Uterus (tissue), 4 donors: ENCODE results near the gene DOCK1. TPM values are rescaled to one million over a fixed set of nuclear protein-coding genes. Genes with fewer than 3 reads are reported as not detected.

Source experiments
- DNase-seq, 2 donors: peaks; one replicate each; pipeline ENCODE4 v3.0.0-alpha.2; 2019 to 2020
- H3K27ac ChIP-seq, 2 donors: fragments of 200-600 bp; sonication (generic); 1 replicate in 1 of 2; 2 replicates in 1 of 2; pipeline ENCODE4 v1.5.1; 2016 to 2018
- H3K27me3 ChIP-seq, 2 donors: fragments of 200-600 bp; sonication (generic); one replicate each; pipeline ENCODE4 v1.5.1; 2018 to 2019; ENCODE audit warnings: control low read depth in 1 of 2
- H3K36me3 ChIP-seq, 2 donors: fragments of 200-600 bp; sonication (generic); one replicate each; pipeline ENCODE4 v1.5.1; 2019; ENCODE audit warnings: control low read depth in 1 of 2
- H3K4me1 ChIP-seq, 2 donors: fragments of 200-600 bp; sonication (generic); one replicate each; pipeline ENCODE4 v1.5.1; 2018 to 2019; ENCODE audit warnings: control low read depth in 1 of 2
- H3K4me3 ChIP-seq, 2 donors: fragments of 200-600 bp; sonication (generic); 1 replicate in 1 of 2; 2 replicates in 1 of 2; pipeline ENCODE4 v1.5.1; 2018 to 2019; ENCODE audit warnings: mild to moderate bottlenecking in 1 of 2
- H3K9me3 ChIP-seq, 2 donors: fragments of 200-600 bp; sonication (generic); one replicate each; pipeline ENCODE4 v1.5.1; 2019; ENCODE audit warnings: control low read depth in 1 of 2
- CTCF ChIP-seq, 4 experiments: fragments of 200-600 bp in 2 of 4; fragments of 450-650 bp in 2 of 4; sonication (generic) in 2 of 4; IDR thresholded peaks; one replicate each; pipeline ENCODE4 v1.5.1; 2016 to 2019; ENCODE audit warnings: antibody characterized with exemption in 4 of 4, mild to moderate bottlenecking in 2 of 4, moderate library complexity in 1 of 4
- POLR2A ChIP-seq, 2 donors: fragments of 450-650 bp; IDR thresholded peaks; one replicate each; pipeline ENCODE4 v1.6.1; 2016; ENCODE audit warnings: antibody characterized with exemption in 2 of 2, mild to moderate bottlenecking in 1 of 2, moderate library complexity in 1 of 2
- intact Hi-C: fragments of 100-400 bp; cut with DNase I; formaldehyde crosslinking; loops from one replicate; pipeline ENCODE4 v1.15.1; 2023; ENCODE audit warnings: low total_unique reads
- total RNA-seq, 4 donors: library from RNA; depleted of rRNA in 3 of 4; stranded (reverse); fragments of >200 nt in 3 of 4; gene quantifications; one replicate each; pipeline versions ENCODE4 v1.1.0 to v1.2.4, GENCODE V29; 2014 to 2023
- donor health status: DM: yes; HTN: yes; CAD: no.

Gene DOCK1
- total RNA-seq, 4 donors from 2014 or later: 15.6 to 130 (median 65.0) TPM

DNA sequence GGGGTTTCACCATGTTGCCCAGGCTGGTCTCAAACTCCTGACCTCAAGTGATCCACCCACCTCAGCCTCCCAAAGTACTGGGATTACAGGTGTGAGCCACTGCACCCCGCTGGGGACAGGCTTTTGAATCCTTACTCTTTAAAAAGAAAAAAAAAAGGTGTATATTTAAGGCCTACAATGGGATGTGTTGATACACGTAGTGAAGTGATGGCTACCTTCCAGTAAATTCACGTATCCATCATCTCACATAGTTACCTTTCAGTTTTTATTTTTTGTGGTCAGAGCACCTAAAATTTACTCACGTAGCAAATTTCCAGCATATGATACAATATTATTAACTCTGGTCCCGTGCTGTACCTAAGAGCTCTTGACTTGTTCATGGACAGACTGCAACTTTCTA lies 410.7 kb downstream of the DOCK1 start:
- intact Hi-C loops: no loop called here
- TF ChIP-seq POLR2A (IDR thresholded peaks at IDR 0.05) (no peak), CTCF (IDR thresholded peaks at IDR 0.05) (no peak)
- H3K9me3 ChIP-seq: no peaks in the 10 kb centered on the region
- no peaks in the 10 kb centered on the region for H3K27me3 ChIP-seq
- H3K4me3 ChIP-seq: no peak overlapping the region
- no peak for DNase-seq
- no peaks in the 10 kb centered on the region for H3K4me1 ChIP-seq
- H3K27ac ChIP-seq: no peak overlapping the region
- no peaks in the 10 kb centered on the region for H3K36me3 ChIP-seq

GRCh38 chr10:127318396-127318795 lies 413.2 kb downstream of the DOCK1 start:
- intact Hi-C loops: no loop called here
- H3K27ac ChIP-seq: no peak overlapping the region

DNA sequence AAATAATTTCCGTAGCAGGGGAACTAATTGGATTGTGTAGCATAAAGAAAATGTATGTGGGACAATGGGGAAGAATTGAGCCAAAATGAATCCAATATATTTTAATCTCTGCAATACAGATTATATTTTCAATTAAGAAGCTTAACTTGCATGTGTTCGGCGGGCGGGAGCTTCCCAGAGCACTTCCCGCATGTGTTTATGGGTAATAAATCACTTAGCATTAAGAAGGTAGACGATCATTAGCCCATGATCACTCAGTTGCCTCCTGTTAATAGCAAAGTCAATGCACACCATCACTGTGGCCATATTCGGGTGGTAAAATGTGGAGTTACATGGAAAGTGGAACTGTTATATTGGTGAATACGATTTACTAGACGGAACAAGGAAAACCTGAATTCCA lies 414.0 kb downstream of the DOCK1 start:
- H3K27me3 ChIP-seq: no peaks in the 10 kb centered on the region
- no peaks in the 10 kb centered on the region for H3K4me1 ChIP-seq
- H3K27ac ChIP-seq: no peak overlapping the region
- H3K9me3 ChIP-seq: no peaks in the 10 kb centered on the region
- H3K36me3 ChIP-seq: no peaks in the 10 kb centered on the region
- no peak overlapping the region for H3K4me3 ChIP-seq
- intact Hi-C loops: no loop called here
- DNase-seq: no peak
- TF ChIP-seq POLR2A (IDR thresholded peaks at IDR 0.05) (no peak), CTCF (IDR thresholded peaks at IDR 0.05) (no peak)

More at GRCh38 chr10:127318396-127318795, 413.2 kb downstream of the DOCK1 start:
- Histone ChIP-seq H3K4me3 (no peak overlapping the region), H3K4me1 (no peaks in the 10 kb centered on the region), H3K27me3 (no peaks in the 10 kb centered on the region), H3K9me3 (no peaks in the 10 kb centered on the region), H3K36me3 (no peaks in the 10 kb centered on the region)
- DNase-seq: no peak
- TF ChIP-seq CTCF (IDR thresholded peaks at IDR 0.05) (no peak), POLR2A (IDR thresholded peaks at IDR 0.05) (no peak)

DNA sequence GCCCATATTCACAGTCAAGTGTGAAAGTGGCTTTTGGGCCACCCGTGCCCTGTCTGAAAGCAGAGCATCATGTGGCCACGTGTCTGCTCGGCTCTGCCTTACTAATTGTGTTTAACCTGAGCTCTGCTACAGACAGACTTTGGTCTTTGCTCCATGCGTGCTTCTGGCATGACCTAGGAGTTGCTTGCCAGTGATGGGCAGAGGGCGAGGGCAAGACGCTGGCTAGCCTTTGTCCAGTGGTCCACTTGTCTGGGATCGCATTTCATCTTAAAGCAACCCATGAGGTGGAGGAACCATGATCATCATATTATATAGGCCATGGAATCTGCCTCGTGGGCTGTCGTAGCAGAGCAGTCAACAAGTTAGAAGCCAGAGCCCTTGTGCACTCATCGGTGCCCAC lies 414.5 kb downstream of the DOCK1 start:
- H3K9me3 ChIP-seq: no peaks in the 10 kb centered on the region
- H3K4me1 ChIP-seq: no peaks in the 10 kb centered on the region
- no peak overlapping the region for H3K27ac ChIP-seq
- H3K27me3 ChIP-seq: no peaks in the 10 kb centered on the region
- H3K36me3 ChIP-seq: no peaks in the 10 kb centered on the region
- intact Hi-C loops: no loop called here
- no peak for TF ChIP-seq POLR2A (IDR thresholded peaks at IDR 0.05)
- no peak for TF ChIP-seq CTCF (IDR thresholded peaks at IDR 0.05)
- H3K4me3 ChIP-seq: no peak overlapping the region
- DNase-seq: no peak

DNA sequence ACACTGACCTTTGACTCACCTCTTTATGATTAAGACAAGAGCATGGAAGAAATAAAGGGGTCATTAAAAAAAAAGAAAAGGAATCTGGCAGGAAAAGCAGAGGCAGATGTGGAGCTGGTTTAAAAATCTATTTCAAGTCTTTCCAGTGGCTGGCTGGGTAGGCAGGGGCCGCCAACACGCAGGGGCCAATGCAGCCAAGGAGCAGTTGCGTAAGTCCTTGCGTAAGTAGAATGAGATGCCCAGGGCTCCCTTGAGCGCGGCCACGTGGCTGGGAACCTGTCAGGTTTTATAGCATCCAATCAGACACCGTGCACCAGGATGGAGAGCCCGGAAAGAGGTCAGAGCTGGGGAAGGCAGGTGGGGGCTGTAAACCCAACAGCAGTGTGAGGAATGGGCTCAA lies 414.9 kb downstream of the DOCK1 start:
- Histone ChIP-seq H3K36me3 (no peaks in the 10 kb centered on the region), H3K9me3 (no peaks in the 10 kb centered on the region), H3K4me3 (no peak overlapping the region), H3K27ac (no peak overlapping the region), H3K4me1 (no peaks in the 10 kb centered on the region), H3K27me3 (no peaks in the 10 kb centered on the region)
- DNase-seq: no peak
- TF ChIP-seq POLR2A (IDR thresholded peaks at IDR 0.05) (no peak), CTCF (IDR thresholded peaks at IDR 0.05) (no peak)
- intact Hi-C loops: no loop called here
